Measurements from ENCODE around the gene ARAP2.

Gene ARAP2

GRCh38 chr4:36042122-36042970, 202.0 kb downstream of the ARAP2 start:
- DNase-seq (ENCODE audit: low spot score), result no peak

GRCh38 chr4:36041340-36041739, 203.0 kb downstream of the ARAP2 start:
- no peak for DNase-seq (ENCODE audit: low spot score)

GRCh38 chr4:36039026-36039425, 205.3 kb downstream of the ARAP2 start:
- no peak for DNase-seq (ENCODE audit: low spot score)

- DNase-seq (ENCODE audit: low spot score), result no peak
These were observed 205.8 kb downstream of the ARAP2 start for GRCh38 chr4:36038491-36038890.

GRCh38 chr4:36037127-36037526, 207.2 kb downstream of the ARAP2 start:
- DNase-seq (ENCODE audit: low spot score), result no peak

DNA sequence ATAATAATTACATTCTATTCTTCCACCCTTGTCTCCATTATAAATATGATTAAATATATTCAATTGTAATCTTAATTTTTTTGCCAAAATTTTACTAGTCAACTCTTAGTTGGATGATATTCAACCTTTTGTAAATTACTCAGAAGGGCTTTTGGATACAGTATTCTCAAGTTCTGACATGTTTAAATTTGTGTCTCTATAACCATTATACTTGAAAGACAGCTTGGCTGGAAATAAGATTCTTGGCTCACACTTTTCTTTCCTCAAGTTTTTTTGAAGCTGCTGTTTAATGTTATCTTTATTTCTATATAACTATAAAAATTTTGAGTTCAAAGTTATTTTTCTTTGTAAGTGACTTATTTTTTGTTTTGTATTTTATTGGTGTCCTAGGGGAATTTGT, 214.4 kb downstream of the ARAP2 start:
- DNase-seq (ENCODE audit: low spot score), result no peak

DNA sequence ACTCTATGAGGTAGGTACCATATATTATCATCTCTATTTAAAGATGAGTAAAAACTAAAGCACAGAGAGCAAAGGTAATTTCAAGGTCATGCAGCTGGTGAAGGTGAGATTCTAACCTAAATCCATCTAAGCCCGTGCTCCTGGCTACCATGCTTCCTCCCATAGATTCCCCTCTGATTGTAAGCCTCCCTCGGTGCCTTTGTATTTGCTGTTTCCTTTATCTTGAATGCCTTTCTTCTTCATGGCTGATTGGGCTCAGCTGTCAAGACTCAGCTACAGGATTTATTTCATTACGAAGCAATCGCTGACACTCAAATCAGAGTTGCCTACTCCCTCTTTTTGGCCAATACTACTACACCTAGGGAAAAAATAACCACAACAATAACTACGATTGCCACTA, 217.1 kb downstream of the ARAP2 start:
- no peak for DNase-seq (ENCODE audit: low spot score)

DNA sequence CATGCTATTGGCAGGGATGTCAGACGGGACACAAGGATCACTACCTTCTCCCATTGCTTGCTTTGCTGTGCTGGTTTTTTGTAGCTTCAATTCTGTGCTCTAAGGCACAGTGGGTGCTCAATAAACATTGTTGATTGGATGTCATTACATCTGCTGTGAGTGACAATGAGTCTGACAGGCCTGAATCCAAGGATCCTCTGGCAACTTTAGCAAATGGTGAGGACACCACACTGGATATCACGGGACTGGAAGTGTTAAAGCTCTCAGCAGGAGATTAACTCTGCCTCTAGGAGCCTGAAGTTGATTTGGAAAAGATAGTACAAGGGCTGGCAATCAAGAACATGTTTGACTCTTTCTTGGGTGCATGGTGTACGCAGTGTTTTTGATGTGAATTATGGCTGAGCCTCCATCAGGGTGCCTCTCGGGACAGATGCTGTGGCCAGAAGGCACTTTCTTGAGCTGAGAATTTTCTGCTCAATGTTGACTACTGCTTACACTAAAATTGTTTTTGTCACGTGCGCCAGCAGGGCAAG, 217.9 kb downstream of the ARAP2 start:
- no peak for DNase-seq (ENCODE audit: low spot score)

DNA sequence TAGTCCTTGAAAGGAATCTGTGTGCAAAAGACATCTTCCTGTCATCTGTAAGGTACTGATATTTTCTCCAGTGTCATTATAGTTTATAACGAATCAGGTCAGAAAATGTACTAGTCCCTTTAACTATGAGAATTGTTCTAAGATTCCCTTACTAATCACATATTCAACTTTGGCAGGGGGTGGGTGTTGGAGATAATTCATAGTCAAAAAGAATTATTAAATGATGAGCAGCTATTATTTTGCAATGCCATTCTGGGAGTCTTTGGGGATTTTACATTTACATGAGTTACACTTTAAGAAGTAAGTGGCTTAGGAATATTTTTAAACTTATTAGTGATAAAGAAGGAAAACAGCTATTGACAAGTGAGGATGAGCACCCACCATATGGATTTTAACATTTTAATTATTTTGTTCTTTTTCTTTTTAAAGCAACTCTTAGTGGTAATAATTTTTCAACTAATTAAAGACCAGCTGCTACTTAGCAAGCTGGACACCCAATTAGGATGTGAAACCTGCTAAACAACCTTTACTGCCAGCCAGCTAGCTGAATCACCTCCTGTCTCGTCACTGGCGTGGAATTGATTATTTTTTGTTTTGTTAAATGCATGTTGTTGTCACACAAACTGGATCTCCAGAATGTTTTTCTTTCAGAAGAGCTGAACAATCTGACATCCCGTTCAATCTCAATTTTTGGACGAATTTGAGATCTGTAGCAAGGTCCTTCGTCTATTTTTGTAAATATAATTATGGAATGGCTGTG, 219.2 kb downstream of the ARAP2 start:
- DNase-seq (ENCODE audit: low spot score), result no peak

GRCh38 chr4:36020351-36020750, 224.0 kb downstream of the ARAP2 start:
- no peak for DNase-seq (ENCODE audit: low spot score)
